CD4-positive, CD25-positive, alpha-beta regulatory T cell (primary cell): Measurements from ENCODE around the gene KCNH2. TPM values are rescaled to one million over a fixed set of nuclear protein-coding genes. Genes with fewer than 3 reads are reported as not detected.

Source experiments
- ATAC-seq, 2 donors: fragments of 150-1000 bp; cut with Tn5 transposase; one replicate each; pipeline ENCODE4 v1.10.0; 2021; ENCODE audit warnings: low read depth in 2 of 2, moderate number of reproducible peaks in 2 of 2, moderate library complexity in 1 of 2
- DNase-seq, 3 donors: peaks; one replicate each; pipeline versions ENCODE4 v3.0.0 to v3.0.0-alpha.2; 2012 to 2022; ENCODE audit warnings: mixed read lengths in 1 of 3
- H3K27ac ChIP-seq: one replicate; pipeline ENCODE4 v1.7.0; 2013; ENCODE audit warnings: mild to moderate bottlenecking, low read length; ENCODE audit not compliant: insufficient read depth, poor library complexity, severe bottlenecking
- H3K27me3 ChIP-seq: one replicate; pipeline ENCODE4 v1.7.0; 2013; ENCODE audit warnings: low read length; ENCODE audit not compliant: control insufficient read depth, insufficient read depth
- H3K36me3 ChIP-seq: one replicate; pipeline ENCODE4 v1.7.0; 2013; ENCODE audit warnings: mild to moderate bottlenecking, low read length, moderate library complexity; ENCODE audit not compliant: control insufficient read depth, insufficient read depth
- H3K4me1 ChIP-seq: 2 replicates; pipeline ENCODE4 v1.7.0; 2013; ENCODE audit warnings: mild to moderate bottlenecking, low read length; ENCODE audit not compliant: insufficient read depth, control insufficient read depth, poor library complexity, severe bottlenecking
- H3K4me3 ChIP-seq: one replicate; pipeline ENCODE4 v1.7.0; 2013; ENCODE audit warnings: low read depth, mild to moderate bottlenecking, low read length, moderate library complexity
- H3K9me3 ChIP-seq, 2 experiments: 1 replicate in 1 of 2; 2 replicates in 1 of 2; pipeline ENCODE4 v1.7.0; 2013; ENCODE audit warnings: low read length in 2 of 2, mild to moderate bottlenecking in 1 of 2, moderate library complexity in 1 of 2; ENCODE audit not compliant: control insufficient read depth in 2 of 2
- H3K27ac Mint-ChIP-seq, 3 donors: one replicate each; pipeline ENCODE4 v1.8.0; 2020 to 2022; ENCODE audit warnings: mild to moderate bottlenecking in 3 of 3, mixed read lengths in 3 of 3, moderate library complexity in 2 of 3
- H3K27me3 Mint-ChIP-seq: one replicate; pipeline ENCODE4 v1.8.0; 2022; ENCODE audit warnings: mild to moderate bottlenecking, mixed read lengths
- H3K36me3 Mint-ChIP-seq: one replicate; pipeline ENCODE4 v1.8.0; 2020; ENCODE audit warnings: mixed read lengths
- H3K4me1 Mint-ChIP-seq, 4 donors: one replicate each; pipeline ENCODE4 v1.8.0; 2020 to 2022; ENCODE audit warnings: mixed read lengths in 4 of 4, mild to moderate bottlenecking in 1 of 4
- H3K4me3 Mint-ChIP-seq, 4 donors: one replicate each; pipeline ENCODE4 v1.8.0; 2020 to 2022; ENCODE audit warnings: mild to moderate bottlenecking in 4 of 4, mixed read lengths in 4 of 4, moderate library complexity in 3 of 4
- H3K9me3 Mint-ChIP-seq, 7 donors: one replicate each; pipeline ENCODE4 v1.8.0; 2020 to 2022; ENCODE audit warnings: mixed read lengths in 7 of 7, mild to moderate bottlenecking in 3 of 7, moderate library complexity in 2 of 7
- polyA plus RNA-seq, 4 donors: library from polyadenylated mRNA; unstranded; fragments of 300-500 nt; fragmentation: Illumina TruSeq; gene quantifications; one replicate each; pipeline ENCODE4 v1.2.3, GENCODE V29; 2021
- total RNA-seq: library from RNA; stranded (reverse); gene quantifications from one replicate; pipeline ENCODE4 v1.2.3, GENCODE V29; 2022

KCNH2 gene
- total and polyA plus RNA-seq, 5 donors from 2014 or later, result 0.83 to 3.5 (median 1.6) TPM

DNA sequence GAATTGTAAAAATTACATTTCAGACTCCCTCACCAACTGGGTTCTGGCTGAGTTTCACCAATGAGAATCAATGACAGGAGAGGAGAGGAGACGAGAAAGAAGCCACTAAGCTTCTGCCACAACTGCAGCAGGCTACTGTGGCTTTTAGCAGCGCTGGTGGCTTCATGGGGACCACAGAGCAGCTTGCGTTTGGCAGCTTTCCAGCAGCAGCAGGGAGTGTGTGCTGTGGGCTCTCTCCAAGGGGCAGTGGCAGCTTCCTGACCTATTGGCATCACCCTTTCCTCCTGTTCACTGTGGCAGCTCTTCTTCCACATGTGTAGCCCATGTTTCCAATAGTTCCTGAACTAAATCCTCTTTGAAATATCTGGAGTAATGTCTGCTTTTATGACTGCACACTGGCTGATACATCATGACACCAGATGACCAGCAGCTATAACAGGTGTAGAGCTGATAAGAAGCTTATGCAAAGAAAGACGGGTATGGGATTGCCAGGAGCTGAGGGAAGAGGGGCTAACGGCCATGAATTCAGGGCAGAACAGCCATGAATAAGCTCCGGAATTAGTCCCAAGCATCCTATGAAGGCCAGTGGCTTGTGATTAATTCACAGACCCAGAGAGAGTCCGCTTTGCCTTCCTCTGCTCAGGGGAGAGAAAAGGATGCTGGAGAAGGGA, 46.8 kb downstream of the KCNH2 start:
- Histone ChIP-seq H3K9me3 (no peaks in the 10 kb centered on the region), H3K27ac (no peak overlapping the region), H3K4me1 (no peaks in the 10 kb centered on the region), H3K36me3 (no peaks in the 10 kb centered on the region), H3K4me3 (no peak overlapping the region), H3K27me3 (peaks cover 9% of the 10 kb centered on the region)
- ATAC-seq (no peak), DNase-seq (no peak)
- H3K9me3 Mint-ChIP-seq, result no peaks in the 10 kb centered on the region
- H3K4me3 Mint-ChIP-seq, result no peak overlapping the region
- peaks cover 33% of the 10 kb centered on the region for H3K27me3 Mint-ChIP-seq
- no peaks in the 10 kb centered on the region for H3K4me1 Mint-ChIP-seq
- no peak overlapping the region for H3K27ac Mint-ChIP-seq
- no peaks in the 10 kb centered on the region for H3K36me3 Mint-ChIP-seq

DNA sequence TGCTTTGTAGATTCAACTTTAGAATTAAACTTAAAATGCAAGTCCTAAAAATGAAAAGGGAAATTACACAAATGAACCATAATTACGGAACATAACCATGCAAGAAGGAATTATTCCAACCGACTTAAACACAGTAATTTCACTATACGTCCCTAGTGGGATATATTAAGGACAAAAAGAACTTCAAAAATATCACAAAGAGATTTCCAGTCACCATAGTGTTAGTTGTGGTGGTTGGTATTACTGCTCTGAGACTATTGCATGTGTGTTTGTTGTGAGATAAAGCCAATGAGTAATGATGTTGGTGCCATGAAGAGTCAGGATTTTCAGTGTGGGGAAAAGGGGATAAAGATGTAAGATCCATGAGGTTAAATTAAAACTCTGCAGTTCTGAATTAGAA, 49.6 kb downstream of the KCNH2 start:
- H3K9me3 Mint-ChIP-seq, result no peaks in the 10 kb centered on the region
- H3K4me1 ChIP-seq, result no peaks in the 10 kb centered on the region
- no peak overlapping the region for H3K4me3 Mint-ChIP-seq
- DNase-seq (no peak), ATAC-seq (no peak)
- no peaks in the 10 kb centered on the region for H3K9me3 ChIP-seq
- peaks cover 4 to 10% (median 5%) of the 10 kb centered on the region in 4 donors for H3K4me1 Mint-ChIP-seq
- no peaks in the 10 kb centered on the region for H3K36me3 ChIP-seq
- H3K27ac ChIP-seq, result no peak overlapping the region
- H3K36me3 Mint-ChIP-seq, result no peaks in the 10 kb centered on the region
- peaks cover 9% of the 10 kb centered on the region for H3K27me3 ChIP-seq
- peaks cover 52% of the 10 kb centered on the region for H3K27me3 Mint-ChIP-seq
- H3K27ac Mint-ChIP-seq, result no peak overlapping the region
- H3K4me3 ChIP-seq, result no peak overlapping the region

GRCh38 chr7:150927956-150928344, 50.2 kb downstream of the KCNH2 start:
- Mint-ChIP-seq H3K9me3 (no peaks in the 10 kb centered on the region), H3K4me3 (no peak overlapping the region), H3K27me3 (peaks cover 53% of the 10 kb centered on the region), H3K4me1 (peaks cover 4 to 14% (median 5%) of the 10 kb centered on the region in 4 donors), H3K27ac (no peak overlapping the region), H3K36me3 (no peaks in the 10 kb centered on the region)
- no peaks in the 10 kb centered on the region for H3K4me1 ChIP-seq
- H3K9me3 ChIP-seq, result no peaks in the 10 kb centered on the region
- DNase-seq (no peak), ATAC-seq (no peak)
- peaks cover 9% of the 10 kb centered on the region for H3K27me3 ChIP-seq
- H3K4me3 ChIP-seq, result no peak overlapping the region
- H3K27ac ChIP-seq, result no peak overlapping the region
- H3K36me3 ChIP-seq, result no peaks in the 10 kb centered on the region

GRCh38 chr7:150927157-150927955, 50.8 kb downstream of the KCNH2 start:
- no peak overlapping the region for H3K4me3 ChIP-seq
- H3K4me1 ChIP-seq, result no peaks in the 10 kb centered on the region
- Mint-ChIP-seq H3K27me3 (peaks cover 53% of the 10 kb centered on the region), H3K4me3 (no peak overlapping the region), H3K27ac (no peak overlapping the region), H3K9me3 (no peaks in the 10 kb centered on the region), H3K4me1 (peaks cover 4 to 14% (median 5%) of the 10 kb centered on the region in 4 donors), H3K36me3 (no peaks in the 10 kb centered on the region)
- H3K27ac ChIP-seq, result no peak overlapping the region
- no peaks in the 10 kb centered on the region for H3K9me3 ChIP-seq
- peaks cover 9% of the 10 kb centered on the region for H3K27me3 ChIP-seq
- no peak for ATAC-seq
- no peaks in the 10 kb centered on the region for H3K36me3 ChIP-seq
- no peak for DNase-seq

- peaks cover 46% of the 10 kb centered on the region for H3K27me3 Mint-ChIP-seq
- H3K4me1 Mint-ChIP-seq, result peaks cover 4 to 14% (median 5%) of the 10 kb centered on the region in 4 donors
- H3K9me3 Mint-ChIP-seq, result no peaks in the 10 kb centered on the region
- H3K36me3 Mint-ChIP-seq, result no peaks in the 10 kb centered on the region
- DNase-seq (no peak), ATAC-seq (no peak)
- no peak overlapping the region for H3K27ac ChIP-seq
- no peaks in the 10 kb centered on the region for H3K4me1 ChIP-seq
- H3K4me3 Mint-ChIP-seq, result no peak overlapping the region
- H3K27me3 ChIP-seq, result peaks cover 9% of the 10 kb centered on the region
- H3K27ac Mint-ChIP-seq, result no peak overlapping the region
- no peak overlapping the region for H3K4me3 ChIP-seq
- H3K9me3 ChIP-seq, result no peaks in the 10 kb centered on the region
- no peaks in the 10 kb centered on the region for H3K36me3 ChIP-seq
Measured at GRCh38 chr7:150926066-150926465, 52.1 kb downstream of the KCNH2 start.

DNA sequence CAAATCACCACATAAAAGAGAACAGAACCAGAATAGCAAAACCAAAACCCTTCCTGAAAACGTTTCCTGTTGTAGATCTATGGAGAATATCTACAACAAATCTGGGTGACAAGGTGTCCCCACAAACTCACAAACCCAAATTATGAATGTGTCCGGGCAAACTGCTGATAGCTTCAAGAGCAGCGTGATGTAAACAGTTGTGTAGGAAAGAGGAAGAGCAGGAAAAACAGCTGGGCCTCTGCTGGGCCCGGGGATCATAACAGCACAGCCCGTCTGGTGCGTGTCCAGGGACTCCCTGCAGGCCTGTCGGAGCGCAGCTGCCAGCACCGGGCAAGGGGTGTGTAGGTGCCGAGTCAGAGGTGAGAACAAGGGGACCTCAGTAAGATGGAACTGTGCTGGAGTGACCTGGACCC, 53.7 kb downstream of the KCNH2 start:
- Histone ChIP-seq H3K36me3 (no peaks in the 10 kb centered on the region), H3K4me1 (no peaks in the 10 kb centered on the region), H3K27ac (no peak overlapping the region), H3K27me3 (peaks cover 13% of the 10 kb centered on the region), H3K4me3 (no peak overlapping the region), H3K9me3 (no peaks in the 10 kb centered on the region)
- Mint-ChIP-seq H3K36me3 (no peaks in the 10 kb centered on the region), H3K9me3 (no peaks in the 10 kb centered on the region), H3K27me3 (peaks cover 37% of the 10 kb centered on the region), H3K4me3 (no peak overlapping the region), H3K4me1 (peaks cover 4 to 14% (median 5%) of the 10 kb centered on the region in 4 donors), H3K27ac (no peak overlapping the region)
- DNase-seq (peak in 1 of 3 donors; percentile 7), ATAC-seq (no peak)

GRCh38 chr7:150923802-150924201, 54.3 kb downstream of the KCNH2 start:
- H3K4me3 Mint-ChIP-seq, result no peak overlapping the region
- H3K36me3 ChIP-seq, result no peaks in the 10 kb centered on the region
- ATAC-seq, result no peak
- H3K4me1 ChIP-seq, result no peaks in the 10 kb centered on the region
- no peak for DNase-seq
- H3K9me3 Mint-ChIP-seq, result no peaks in the 10 kb centered on the region
- no peaks in the 10 kb centered on the region for H3K36me3 Mint-ChIP-seq
- H3K4me3 ChIP-seq, result no peak overlapping the region
- no peaks in the 10 kb centered on the region for H3K9me3 ChIP-seq
- no peak overlapping the region for H3K27ac ChIP-seq
- no peak overlapping the region for H3K27ac Mint-ChIP-seq
- H3K27me3 Mint-ChIP-seq, result peaks cover 37% of the 10 kb centered on the region
- H3K27me3 ChIP-seq, result peaks cover 18% of the 10 kb centered on the region
- peaks cover 4 to 14% (median 5%) of the 10 kb centered on the region in 4 donors for H3K4me1 Mint-ChIP-seq
